Thoracic aorta (tissue), 2 donors: ENCODE measurements around the gene NADK. TPM values are rescaled to one million over a fixed set of nuclear protein-coding genes. Genes with fewer than 3 reads are reported as not detected.

Experiments used
- ATAC-seq: fragments of 150-250 bp; one replicate; pipeline ENCODE4 v1.8.0; 2017; ENCODE audit warnings: low read depth; ENCODE audit not compliant: insufficient number of reproducible peaks, low FRiP score
- DNase-seq: peaks from one replicate; pipeline ENCODE4 v3.0.0-alpha.2; 2020; ENCODE audit warnings: low spot score
- H3K27ac ChIP-seq, 2 donors: fragments of 200-600 bp; sonication (generic); 1 replicate in 1 of 2; 2 replicates in 1 of 2; pipeline ENCODE4 v1.5.1; 2016; ENCODE audit warnings: mild to moderate bottlenecking in 2 of 2, moderate library complexity in 2 of 2
- H3K27me3 ChIP-seq: fragments of 200-600 bp; sonication (generic); replicated peaks from 2 replicates; pipeline ENCODE4 v1.6.0; 2016; ENCODE audit warnings: mild to moderate bottlenecking; ENCODE audit not compliant: insufficient read depth
- H3K36me3 ChIP-seq: fragments of 200-600 bp; sonication (generic); one replicate; pipeline ENCODE4 v1.5.1; 2016
- H3K4me1 ChIP-seq, 2 donors: fragments of 200-600 bp; sonication (generic); 1 replicate in 1 of 2; 2 replicates in 1 of 2; pipeline versions ENCODE4 v1.5.1 to v1.6.0; 2016; ENCODE audit warnings: low read depth in 2 of 2, mild to moderate bottlenecking in 1 of 2; ENCODE audit not compliant: control insufficient read depth in 1 of 2
- H3K4me3 ChIP-seq: fragments of 200-600 bp; sonication (generic); 2 replicates; pipeline ENCODE4 v1.5.1; 2016; ENCODE audit warnings: mild to moderate bottlenecking
- H3K9me3 ChIP-seq: fragments of 200-600 bp; sonication (generic); 2 replicates; pipeline ENCODE4 v1.5.1; 2016
- CTCF ChIP-seq: fragments of 200-600 bp; sonication (generic); IDR thresholded peaks from one replicate; pipeline ENCODE4 v1.5.1; 2019; ENCODE audit warnings: antibody characterized with exemption
- total RNA-seq, 2 donors: library from RNA; depleted of rRNA; stranded (reverse); fragments of >200 nt; gene quantifications; one replicate each; pipeline versions ENCODE4 v1.1.0 to v1.2.3, GENCODE V29; 2016

The NADK gene
- total RNA-seq, 2 donors from 2014 or later = 91.9 to 110 TPM

GRCh38 chr1:1759456-1760344 is 18.6 kb downstream of the NADK start:
- ATAC-seq (no peak), DNase-seq (no peak)
- TF ChIP-seq CTCF = no peak
- Histone ChIP-seq H3K9me3 (no peaks in the 10 kb centered on the region), H3K36me3 (peaks cover 73% of the 10 kb centered on the region), H3K4me3 (no peak overlapping the region), H3K4me1 (no peaks in the 10 kb centered on the region), H3K27ac (no peak overlapping the region), H3K27me3 (no peaks in the 10 kb centered on the region)

GRCh38 chr1:1758692-1759455 is 19.4 kb downstream of the NADK start:
- Histone ChIP-seq H3K9me3 (no peaks in the 10 kb centered on the region), H3K4me3 (no peak overlapping the region), H3K4me1 (no peaks in the 10 kb centered on the region), H3K36me3 (peaks cover 75% of the 10 kb centered on the region), H3K27me3 (no peaks in the 10 kb centered on the region), H3K27ac (no peak overlapping the region)
- ATAC-seq = no peak
- no peak for TF ChIP-seq CTCF
- no peak for DNase-seq

- Histone ChIP-seq H3K9me3 (no peaks in the 10 kb centered on the region), H3K4me1 (no peaks in the 10 kb centered on the region), H3K27ac (no peak overlapping the region), H3K4me3 (no peak overlapping the region), H3K36me3 (peaks cover 76% of the 10 kb centered on the region), H3K27me3 (no peaks in the 10 kb centered on the region)
- no peak for TF ChIP-seq CTCF
- ATAC-seq (no peak), DNase-seq (no peak)
Observed at GRCh38 chr1:1758059-1758621, 20.1 kb downstream of the NADK start.

GRCh38 chr1:1757422-1758058 is 20.7 kb downstream of the NADK start:
- Histone ChIP-seq H3K4me1 (no peaks in the 10 kb centered on the region), H3K36me3 (peaks cover 76% of the 10 kb centered on the region), H3K9me3 (no peaks in the 10 kb centered on the region), H3K27me3 (no peaks in the 10 kb centered on the region), H3K27ac (no peak overlapping the region), H3K4me3 (no peak overlapping the region)
- ATAC-seq (no peak), DNase-seq (no peak)
- TF ChIP-seq CTCF = no peak
